ENCODE data around the gene LGALSL. TPM values are rescaled to one million over a fixed set of nuclear protein-coding genes. Genes with fewer than 3 reads are reported as not detected.

LGALSL gene
- total and polyA plus RNA-seq, 9 of the 15 experiments (the other 6 are each of a cell fraction or from before 2014, with no cell fraction given): 0.04 to 0.29 (median 0.14) TPM; not detected in 3

- Histone ChIP-seq H3K27ac (ENCODE audit: extremely low read depth, low read depth, low read length) (no peak overlapping the region), H2AFZ (ENCODE audit: low read depth, low read length) (0 out of 2 replicates have a peak overlapping the region, but pooled peaks have one; percentile 3), H3K9me3 (replicated peaks; ENCODE audit: control insufficient read depth, insufficient read depth, low read depth, low read length) (no peaks in the 10 kb centered on the region), H3K9me1 (ENCODE audit: control insufficient read depth, insufficient read depth, low read length) (no peaks in the 10 kb centered on the region), H4K20me1 (replicated peaks; ENCODE audit: control insufficient read depth, insufficient read depth, low read length) (no peaks in the 10 kb centered on the region), H3K79me2 (ENCODE audit: control insufficient read depth, insufficient read depth, low read length) (no peaks in the 10 kb centered on the region), H3K9ac (ENCODE audit: insufficient read depth in 1 of 2, low read depth in 2 of 2, low read length in 2 of 2) (no peak overlapping the region), H3K4me1 (replicated peaks in 1 of 2; ENCODE audit: control insufficient read depth in 2 of 2, insufficient read depth in 2 of 2, low read length in 2 of 2) (peaks cover 0 to 22% of the 10 kb centered on the region in 2 experiments; a peak in 4 of 5 replicates), H3K27me3 (ENCODE audit: control insufficient read depth in 2 of 2, insufficient read depth in 2 of 2, low read length in 2 of 2) (peaks cover 0 to 21% of the 10 kb centered on the region in 2 experiments; a peak in 2 of 5 replicates), H3K4me3 (no peak overlapping the region), H3K36me3 (ENCODE audit: control insufficient read depth, insufficient read depth, low read length) (no peaks in the 10 kb centered on the region), H3K4me2 (ENCODE audit: insufficient read depth, low read length) (no peak overlapping the region)
- ChIA-PET POLR2A (interaction anchor here (0.5 to 0.8 kb wide), 3 partner anchors 72 to 734 kb away, joined by 3 read pairs; no protein-coding TSS in a partner anchor), CTCF (ENCODE audit: low intra/inter-chr PET ratio) (no interaction called here)
- DNase-seq (ENCODE audit: extremely low read depth in 1 of 4, low spot score in 3 of 4) (no peak), FAIRE-seq (no peak), ATAC-seq (no peak)
- no TSS peak for BruUV-seq (replicated peaks)
- in situ Hi-C loops (cut with MboI): no loop called here
- TF ChIP-seq CEBPB (tag; IDR thresholded peaks at IDR 0.05): peak; percentile 57; the same call in 1 of the 2 replicates
- TF ChIP-seq CREBBP (IDR thresholded peaks at IDR 0.05; ENCODE audit: low read depth, low read length): no peak
- TF ChIP-seq BHLHE40 (IDR thresholded peaks at IDR 0.05; ENCODE audit: low read length): 0 out of 2 replicates have a peak, but pooled peaks have one; percentile 25
- TF ChIP-seq RFX1 (IDR thresholded peaks at IDR 0.05): no peak
- 0 out of 2 replicates have a peak, but pooled peaks have one; percentile 3 for TF ChIP-seq ZFX (CRISPR knock-in tag; IDR thresholded peaks at IDR 0.05)
- no peak for TF ChIP-seq PTBP1 (IDR thresholded peaks at IDR 0.05; ENCODE audit: low read depth, low read length)
- no peak for TF ChIP-seq CEBPG (CRISPR knock-in tag; IDR thresholded peaks at IDR 0.05)
- peak; percentile 41 to 83; a peak in 3 of 4 replicates for TF ChIP-seq CEBPG (tag; conservative IDR thresholded peaks at IDR 0.05 in 1 of 2, IDR thresholded peaks at IDR 0.05 in 1 of 2)
- no peak for TF ChIP-seq SP1 (CRISPR knock-in tag; IDR thresholded peaks at IDR 0.05)
- TF ChIP-seq ZNF444 (CRISPR knock-in tag; IDR thresholded peaks at IDR 0.05): no peak
- no peak for TF ChIP-seq FOXO4 (CRISPR knock-in tag; IDR thresholded peaks at IDR 0.05)
- no peak for TF ChIP-seq ZFP36 (IDR thresholded peaks at IDR 0.05; ENCODE audit: low read depth, low read length, partially characterized antibody)
- 7% methylated on average over 10 of the region's 11 CpGs for WGBS (ENCODE audit: insufficient coverage, low coverage, missing lambda C conversion rate)
- intact Hi-C loops (cut with micrococcal nuclease): no loop called here
Measured at GRCh38 chr2:64405581-64406406, 48.2 kb upstream of the LGALSL start.

Measured in K562 (cell line).